ENCODE measurements around the gene PACSIN2.

DNA sequence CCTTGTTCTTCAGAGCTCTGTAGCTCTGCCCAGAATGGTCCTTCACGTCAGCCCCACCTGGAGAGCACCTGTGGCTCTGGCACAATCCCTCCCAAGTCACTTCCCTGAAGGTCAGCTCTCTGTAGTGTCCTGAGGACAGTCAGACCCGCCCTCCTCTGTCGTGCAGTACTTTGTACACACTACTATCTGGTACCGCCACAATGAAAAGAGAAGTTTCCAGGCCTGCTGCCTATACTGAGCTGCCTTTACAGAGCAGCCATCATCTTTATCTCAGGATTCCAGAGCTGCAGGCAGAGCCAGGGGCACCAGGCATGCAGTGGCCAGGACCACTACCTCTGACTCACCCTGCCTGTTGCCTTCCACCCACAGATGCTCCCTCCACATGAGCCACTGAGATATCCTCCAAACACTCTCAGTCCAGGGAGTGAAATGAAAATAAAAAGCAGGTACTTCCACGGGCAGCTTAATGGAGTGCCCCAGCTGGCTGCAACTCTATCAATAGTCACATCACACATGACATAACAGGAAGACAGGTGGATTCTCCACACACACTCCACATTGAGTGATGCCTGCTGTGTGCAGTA, 7.3 kb downstream of the PACSIN2 start:
- TF ChIP-seq, protein P1, sequence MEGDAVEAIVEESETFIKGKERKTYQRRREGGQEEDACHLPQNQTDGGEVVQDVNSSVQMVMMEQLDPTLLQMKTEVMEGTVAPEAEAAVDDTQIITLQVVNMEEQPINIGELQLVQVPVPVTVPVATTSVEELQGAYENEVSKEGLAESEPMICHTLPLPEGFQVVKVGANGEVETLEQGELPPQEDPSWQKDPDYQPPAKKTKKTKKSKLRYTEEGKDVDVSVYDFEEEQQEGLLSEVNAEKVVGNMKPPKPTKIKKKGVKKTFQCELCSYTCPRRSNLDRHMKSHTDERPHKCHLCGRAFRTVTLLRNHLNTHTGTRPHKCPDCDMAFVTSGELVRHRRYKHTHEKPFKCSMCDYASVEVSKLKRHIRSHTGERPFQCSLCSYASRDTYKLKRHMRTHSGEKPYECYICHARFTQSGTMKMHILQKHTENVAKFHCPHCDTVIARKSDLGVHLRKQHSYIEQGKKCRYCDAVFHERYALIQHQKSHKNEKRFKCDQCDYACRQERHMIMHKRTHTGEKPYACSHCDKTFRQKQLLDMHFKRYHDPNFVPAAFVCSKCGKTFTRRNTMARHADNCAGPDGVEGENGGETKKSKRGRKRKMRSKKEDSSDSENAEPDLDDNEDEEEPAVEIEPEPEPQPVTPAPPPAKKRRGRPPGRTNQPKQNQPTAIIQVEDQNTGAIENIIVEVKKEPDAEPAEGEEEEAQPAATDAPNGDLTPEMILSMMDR (IDR thresholded peaks at IDR 0.05): no peak
- no peak for TF ChIP-seq SIN3A (IDR thresholded peaks at IDR 0.05; ENCODE audit: borderline replicate concordance, insufficient read depth, low read depth, low read length)
- TF ChIP-seq, protein P2, sequence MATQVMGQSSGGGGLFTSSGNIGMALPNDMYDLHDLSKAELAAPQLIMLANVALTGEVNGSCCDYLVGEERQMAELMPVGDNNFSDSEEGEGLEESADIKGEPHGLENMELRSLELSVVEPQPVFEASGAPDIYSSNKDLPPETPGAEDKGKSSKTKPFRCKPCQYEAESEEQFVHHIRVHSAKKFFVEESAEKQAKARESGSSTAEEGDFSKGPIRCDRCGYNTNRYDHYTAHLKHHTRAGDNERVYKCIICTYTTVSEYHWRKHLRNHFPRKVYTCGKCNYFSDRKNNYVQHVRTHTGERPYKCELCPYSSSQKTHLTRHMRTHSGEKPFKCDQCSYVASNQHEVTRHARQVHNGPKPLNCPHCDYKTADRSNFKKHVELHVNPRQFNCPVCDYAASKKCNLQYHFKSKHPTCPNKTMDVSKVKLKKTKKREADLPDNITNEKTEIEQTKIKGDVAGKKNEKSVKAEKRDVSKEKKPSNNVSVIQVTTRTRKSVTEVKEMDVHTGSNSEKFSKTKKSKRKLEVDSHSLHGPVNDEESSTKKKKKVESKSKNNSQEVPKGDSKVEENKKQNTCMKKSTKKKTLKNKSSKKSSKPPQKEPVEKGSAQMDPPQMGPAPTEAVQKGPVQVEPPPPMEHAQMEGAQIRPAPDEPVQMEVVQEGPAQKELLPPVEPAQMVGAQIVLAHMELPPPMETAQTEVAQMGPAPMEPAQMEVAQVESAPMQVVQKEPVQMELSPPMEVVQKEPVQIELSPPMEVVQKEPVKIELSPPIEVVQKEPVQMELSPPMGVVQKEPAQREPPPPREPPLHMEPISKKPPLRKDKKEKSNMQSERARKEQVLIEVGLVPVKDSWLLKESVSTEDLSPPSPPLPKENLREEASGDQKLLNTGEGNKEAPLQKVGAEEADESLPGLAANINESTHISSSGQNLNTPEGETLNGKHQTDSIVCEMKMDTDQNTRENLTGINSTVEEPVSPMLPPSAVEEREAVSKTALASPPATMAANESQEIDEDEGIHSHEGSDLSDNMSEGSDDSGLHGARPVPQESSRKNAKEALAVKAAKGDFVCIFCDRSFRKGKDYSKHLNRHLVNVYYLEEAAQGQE (IDR thresholded peaks at IDR 0.05; ENCODE audit: insufficient read depth in 1 of 2, low read depth in 2 of 2, low read length in 1 of 2): no peak
- no peak for TF ChIP-seq POLR2AphosphoS5 (IDR thresholded peaks at IDR 0.05; ENCODE audit: low read depth, low read length)
- TF ChIP-seq TCF7L2 (IDR thresholded peaks at IDR 0.05; ENCODE audit: low read depth, low read length): no peak
